IPS-NIHi7 (cell line): ENCODE data around the gene STK24.
A peak's percentile ranks its signal among the peaks of the same experiment; 100 is the strongest.
"Not testable (repeated sequence)": the region's sequence is repeated elsewhere in the genome, so short reads cannot be mapped to it uniquely, and the experiment has no call there.

Source experiments
- DNase-seq: peaks from one replicate; pipeline ENCODE4 v3.0.0; 2012; ENCODE audit warnings: mixed read lengths; ENCODE audit errors: extremely low spot score

The STK24 gene

DNA sequence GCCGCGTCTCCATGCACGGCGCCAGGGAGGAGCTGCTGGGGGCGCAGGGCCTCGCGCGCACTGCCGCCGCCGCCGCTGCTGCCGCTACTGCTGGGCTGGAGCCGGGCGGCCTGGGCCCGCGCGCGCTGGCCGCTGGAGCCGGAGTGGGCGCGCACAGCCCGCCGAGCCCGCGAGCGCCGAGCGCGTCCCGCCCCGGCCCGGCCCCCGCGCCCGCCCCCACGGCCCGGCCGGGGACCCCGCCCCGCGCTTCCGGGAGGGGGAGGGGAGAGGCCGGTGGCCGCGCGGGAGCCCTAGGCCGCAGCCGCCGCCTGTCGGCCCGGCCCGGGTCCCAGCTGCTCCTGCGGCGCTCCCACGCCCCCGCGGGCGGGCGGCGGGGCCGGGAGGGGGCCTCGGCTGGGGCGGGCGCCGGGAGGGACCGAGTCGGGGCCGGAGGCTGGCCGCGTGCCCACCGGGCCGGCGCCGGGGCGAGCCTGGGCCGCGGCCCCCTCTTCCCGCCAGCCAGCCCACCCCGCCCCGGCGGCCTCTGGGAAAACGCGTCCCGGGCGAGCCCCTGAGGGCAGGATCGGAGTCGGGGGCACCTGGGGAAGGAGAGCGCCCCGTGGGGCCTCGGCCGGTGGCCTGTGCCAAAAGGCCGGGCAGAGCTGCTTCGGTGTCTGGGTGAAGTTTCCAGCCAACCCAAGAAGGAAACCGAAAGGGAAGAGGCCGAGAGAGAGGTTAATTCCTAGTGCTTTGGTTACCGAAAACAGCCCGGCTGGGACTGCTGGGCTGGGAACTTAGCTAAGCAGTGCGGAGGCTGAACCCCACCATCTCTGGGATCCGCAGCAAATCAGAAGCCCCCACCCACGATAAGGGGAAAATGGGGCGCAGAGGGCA is at the start of gene STK24:
STK24 (minus strand) TSS at position 145 of the 873 bp plus-strand sequence. CDS start 321 bp downstream, outside the sequence.
- peak; percentile 88 for DNase-seq

DNA sequence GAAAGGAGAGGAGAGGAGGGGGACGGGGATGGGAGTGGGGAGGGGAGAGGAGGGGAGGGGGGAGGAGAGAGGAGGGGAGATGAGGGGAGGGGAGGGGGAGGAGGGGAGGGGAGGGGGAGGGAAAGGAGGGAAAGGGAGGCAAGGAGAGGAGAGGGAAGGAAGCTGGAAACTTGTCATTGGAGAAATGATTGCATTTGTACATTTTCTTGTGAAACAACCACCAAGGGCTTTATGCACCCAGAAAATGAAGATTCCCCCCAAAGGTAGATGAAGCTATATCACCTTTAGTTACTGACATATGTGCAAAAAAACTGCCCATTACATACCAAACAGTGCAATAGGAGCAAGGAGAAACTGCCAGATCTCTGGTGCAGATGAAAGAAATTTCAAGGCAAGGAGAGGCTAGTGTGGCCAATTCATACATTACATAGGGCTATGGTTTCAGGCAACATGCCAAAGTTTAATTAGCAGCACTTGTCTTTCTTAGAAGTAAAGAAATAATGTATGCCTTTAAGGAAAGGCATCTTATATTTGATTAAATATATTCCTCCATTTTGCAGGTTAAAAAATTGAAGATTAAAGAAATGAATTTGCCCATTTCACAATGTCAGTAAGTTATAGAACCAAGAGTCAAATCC is 49.5 kb upstream of the STK24 start:
- DNase-seq = no peak

DNA sequence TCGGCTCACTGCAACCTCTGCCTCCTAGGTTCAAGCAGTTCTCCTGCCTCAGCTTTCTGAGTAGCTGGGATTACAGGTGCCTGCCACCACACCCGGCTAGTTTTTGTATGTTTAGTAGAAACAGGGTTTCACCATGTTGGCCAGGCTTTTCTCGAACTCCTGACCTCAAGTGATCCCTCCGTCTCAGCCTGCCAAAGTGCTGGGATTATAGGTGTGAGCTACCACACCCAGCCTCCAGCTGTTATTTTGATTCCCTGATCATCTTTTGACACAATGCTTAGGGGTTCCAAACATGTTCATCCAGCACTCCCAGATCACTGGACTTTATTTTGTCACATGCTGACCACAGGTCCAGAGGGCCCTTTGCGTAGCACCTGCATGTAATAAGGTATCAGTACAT is 47.7 kb upstream of the STK24 start:
- DNase-seq = not testable (repeated sequence)

DNA sequence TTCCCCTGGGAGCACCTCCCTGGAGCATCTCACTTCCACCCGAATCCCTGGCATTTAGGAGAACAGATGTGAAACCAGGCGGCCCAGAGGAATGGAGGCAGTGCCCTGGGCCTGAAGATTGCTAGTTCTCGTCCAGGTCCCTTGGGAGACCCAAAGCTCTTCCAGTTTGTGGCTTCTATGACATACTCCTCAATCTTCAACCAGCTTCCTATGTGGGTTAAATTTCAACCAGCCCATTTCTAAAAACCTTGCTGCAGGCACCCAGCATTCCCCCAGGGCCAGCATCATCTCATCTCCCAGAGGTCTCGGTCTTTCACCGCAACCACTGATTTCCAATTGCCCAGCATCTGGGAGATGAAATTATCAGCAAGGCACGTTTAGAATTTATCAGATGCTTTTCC is 46.0 kb upstream of the STK24 start:
- DNase-seq = no peak

DNA sequence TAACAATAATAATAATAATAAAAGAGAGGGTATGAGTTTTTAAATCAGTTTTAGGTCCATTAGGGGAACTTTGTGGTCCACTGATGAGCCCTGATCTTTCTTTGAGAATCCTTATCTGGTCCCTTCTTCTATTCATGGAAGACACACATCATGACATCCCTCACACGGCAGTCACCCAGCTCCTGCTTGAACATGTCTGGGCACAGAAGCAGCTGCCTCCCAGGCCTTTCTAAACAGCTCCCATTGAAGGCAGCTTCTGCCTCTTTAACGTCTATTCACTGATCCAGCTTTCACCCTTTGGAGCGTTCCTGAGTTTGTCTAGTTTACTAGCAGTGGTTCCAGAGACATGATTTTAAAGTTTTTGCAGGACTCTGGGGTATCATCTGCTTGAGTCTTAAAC is 42.6 kb upstream of the STK24 start:
- no peak for DNase-seq

DNA sequence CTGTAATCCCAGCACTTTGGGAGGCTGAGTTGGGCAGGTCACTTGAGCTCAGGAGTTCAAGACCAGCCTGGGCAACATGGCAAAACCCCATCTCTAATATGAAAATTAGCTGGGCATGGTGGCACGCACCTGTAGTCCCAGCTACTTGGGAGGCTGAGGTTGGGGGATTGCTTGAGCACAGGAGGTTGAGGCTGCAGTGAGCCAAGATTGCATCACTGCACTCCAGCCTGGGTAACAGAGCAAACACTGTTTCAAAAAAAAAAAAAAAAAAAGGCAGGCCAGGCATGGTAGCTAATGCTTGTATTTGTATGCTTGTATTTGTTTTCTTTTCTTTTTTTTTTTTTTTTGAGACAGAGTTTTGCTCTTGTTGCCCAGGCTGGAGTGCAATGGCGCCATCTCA is 38.7 kb upstream of the STK24 start:
- DNase-seq = not testable (repeated sequence)

DNA sequence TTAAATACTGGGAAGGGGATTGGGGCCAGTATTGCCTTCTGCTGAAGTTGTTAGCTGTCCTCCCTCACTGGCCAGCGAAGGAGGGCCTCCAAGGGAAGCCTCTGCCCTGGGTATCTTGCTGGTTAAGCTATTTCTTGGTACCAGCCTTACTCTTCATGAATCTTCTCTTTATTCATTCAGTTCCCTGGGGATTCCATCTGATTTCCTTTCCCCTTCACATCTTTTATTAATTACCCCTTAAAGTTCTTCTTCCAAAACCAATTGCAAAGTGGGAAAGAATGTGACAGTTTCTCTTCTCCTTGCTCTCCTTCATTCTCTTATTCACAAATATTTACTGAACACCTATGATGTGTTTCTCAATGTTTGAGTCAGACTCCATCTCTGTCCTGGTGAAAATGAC is 36.7 kb upstream of the STK24 start:
- no peak for DNase-seq

DNA sequence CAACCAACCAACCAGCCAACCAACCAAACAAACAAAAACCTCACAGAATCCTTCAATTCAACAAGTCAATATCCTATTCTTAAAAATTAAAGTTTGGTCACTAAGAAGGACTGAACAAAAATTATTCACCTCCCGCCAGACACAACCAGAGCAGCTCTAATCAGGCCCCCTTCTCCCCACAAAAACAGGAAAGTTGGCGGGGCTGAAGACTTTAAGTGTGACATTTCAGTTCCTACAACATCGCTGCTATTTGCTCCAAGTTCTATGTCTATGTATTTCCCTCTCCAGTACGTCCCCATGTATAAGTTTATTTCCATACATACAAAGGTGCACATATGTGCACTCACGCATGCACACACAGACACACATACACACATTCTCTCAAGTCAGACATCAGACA is 32.8 kb upstream of the STK24 start:
- no peak for DNase-seq

DNA sequence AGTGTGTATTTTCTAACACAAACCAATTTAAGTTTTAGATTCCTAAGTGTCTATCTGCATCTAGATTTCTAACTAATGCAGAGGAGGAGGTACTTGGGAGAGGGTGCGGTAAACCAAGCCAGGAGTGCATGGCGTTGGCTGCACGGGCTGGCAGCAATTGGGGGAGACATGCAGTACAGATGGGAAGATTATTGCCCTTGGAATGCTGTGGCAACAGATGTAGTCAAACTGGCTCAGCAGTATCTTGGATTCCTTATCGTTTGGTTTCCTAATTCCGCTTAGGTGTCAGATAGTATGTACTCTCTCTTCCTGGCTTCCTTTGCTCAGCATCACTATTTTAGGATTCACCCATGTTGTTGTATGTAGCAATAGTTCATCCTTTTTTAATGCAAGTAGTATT is 29.4 kb upstream of the STK24 start:
- no peak for DNase-seq

DNA sequence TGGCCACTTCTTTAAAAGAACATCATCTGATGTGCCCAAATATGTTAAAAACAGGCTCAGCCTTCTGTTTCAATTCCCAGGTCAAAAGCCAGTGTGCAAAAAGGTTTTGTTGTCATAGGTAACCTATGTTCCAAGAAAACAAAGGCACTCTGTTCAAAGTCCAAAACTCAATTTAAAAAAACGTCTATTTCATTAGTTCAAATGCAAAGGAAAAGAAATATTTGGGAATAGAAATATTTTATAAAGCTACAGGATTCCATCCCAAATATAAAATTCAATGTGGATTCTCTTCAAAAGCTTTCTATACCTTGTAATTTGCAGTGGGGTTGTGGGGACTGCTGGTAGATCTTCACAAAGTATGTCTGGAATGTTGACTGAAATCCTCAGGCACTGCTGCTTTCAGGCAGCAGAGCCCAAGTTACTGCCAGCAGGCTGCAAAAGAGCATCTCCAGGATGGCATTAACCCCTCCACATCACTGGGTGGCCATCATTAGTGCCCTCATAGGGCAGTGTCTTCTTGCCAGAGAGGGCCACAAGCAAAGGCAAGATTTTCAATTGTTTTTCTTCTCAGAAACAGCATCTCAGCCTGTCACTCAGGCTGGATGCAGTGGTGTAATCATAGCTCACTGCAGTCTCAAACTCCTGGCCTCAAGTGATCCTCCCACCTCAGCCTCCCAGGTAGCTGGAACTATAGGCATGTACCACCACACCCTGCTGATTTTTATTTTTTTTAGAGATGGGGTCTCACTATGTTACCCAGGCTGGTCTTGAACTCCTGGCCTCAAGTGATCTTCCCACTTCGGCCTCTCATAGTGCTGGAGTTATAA is 22.8 kb upstream of the STK24 start:
- DNase-seq = peak; percentile 61

DNA sequence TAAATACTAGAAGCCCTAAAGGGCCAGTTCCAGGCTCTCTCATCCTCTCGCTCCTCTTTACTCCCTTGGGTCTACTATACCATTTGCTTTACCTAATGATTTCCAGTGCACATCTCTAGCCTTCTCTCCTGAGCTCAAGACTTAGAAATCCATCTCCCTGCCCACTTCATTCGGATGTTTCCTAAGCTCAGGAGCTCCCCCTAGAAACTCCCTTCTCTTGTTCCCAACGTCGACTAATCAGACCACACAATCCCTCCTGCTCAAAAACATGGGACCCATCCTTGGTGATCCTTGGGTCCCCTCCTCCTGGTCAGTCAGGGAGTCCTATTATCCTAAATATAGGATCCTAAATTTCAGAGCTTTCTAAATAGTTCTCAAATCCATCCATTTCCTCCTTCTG is 21.1 kb upstream of the STK24 start:
- peak; percentile 71 for DNase-seq

DNA sequence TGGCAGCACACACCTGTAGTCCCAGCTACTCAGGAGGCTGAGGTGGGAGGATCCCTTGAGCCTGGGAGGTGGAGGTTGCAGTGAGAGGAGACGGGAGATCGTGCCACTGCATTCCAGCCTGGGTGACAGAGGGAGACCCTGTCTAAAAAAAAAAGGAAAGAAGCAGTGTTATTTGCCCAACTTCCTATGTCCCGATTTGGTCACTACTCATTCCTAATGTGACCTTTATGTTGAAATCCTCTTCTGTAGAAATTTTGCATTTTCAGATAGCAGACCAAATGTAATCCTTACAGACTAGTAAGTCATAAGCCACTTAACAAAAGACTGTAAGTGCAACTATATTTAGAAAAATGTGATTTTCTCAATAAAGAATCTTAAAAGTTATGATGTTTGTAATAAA is 18.2 kb upstream of the STK24 start:
- DNase-seq = no peak

DNA sequence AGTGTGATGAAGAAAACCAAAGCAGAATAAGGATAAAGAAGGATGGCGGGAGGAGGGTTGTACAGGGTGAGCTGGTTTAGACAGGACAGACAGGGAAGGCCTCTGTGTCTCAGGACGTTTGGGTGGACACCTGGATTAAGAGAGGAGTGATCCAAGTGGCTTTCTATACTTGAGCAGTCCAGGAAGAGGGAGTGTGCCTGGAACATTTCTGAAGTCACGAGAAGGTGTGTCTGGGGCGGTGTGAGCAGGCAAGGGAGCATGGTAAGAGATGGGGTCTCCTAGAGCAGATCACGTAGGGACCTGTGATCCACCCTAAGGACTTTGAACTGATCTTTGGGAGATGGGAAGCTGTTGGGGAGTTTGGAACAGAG is 15.4 kb upstream of the STK24 start:
- no peak for DNase-seq

DNA sequence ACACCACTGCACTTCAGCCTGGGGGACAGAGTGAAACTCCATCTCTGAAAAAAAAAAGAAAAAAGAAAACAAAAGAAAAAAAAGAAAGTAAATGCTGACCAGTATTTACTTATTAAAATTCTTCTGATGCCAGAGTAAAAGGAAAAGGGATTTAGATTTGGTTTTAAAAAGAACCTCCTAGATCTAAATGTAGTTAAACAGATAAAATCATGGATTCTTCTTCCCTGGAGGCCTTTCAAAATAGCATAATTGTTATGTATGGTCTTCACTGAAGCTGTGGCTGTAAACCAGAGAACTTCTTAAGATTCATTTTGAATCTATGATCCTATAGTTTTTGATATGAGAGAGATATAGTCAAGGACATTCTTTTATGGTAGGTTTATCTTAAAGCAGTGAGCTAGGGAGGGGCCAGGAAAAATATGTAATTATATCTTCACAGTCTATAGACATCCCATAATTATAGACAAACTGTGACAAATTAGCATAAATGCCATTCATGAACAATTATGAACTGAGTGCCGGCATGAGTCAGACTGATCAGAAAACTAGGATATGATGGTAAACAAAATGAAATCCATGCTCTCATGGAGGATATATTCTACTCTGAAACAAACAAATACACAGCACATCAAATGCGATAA is 14.9 kb upstream of the STK24 start:
- no peak for DNase-seq

DNA sequence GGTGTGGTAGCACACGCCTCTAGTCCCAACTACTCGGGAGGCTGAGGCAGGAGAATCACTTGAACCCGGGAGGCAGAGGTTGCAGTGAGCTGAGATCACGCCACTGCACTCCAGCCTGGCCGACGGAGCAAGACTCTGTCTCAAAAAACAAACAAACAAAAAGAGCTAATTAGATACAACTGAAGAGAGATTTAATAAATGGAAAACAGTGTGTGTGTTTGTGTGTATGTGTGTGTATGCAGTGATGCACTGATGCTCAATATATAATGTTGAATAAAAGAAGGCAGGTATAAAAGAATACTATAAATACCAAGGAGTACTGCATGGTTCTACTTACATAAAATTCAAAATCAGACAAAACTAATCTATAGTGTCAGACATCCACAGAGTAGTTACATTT is 13.6 kb upstream of the STK24 start:
- DNase-seq = not testable (repeated sequence)

DNA sequence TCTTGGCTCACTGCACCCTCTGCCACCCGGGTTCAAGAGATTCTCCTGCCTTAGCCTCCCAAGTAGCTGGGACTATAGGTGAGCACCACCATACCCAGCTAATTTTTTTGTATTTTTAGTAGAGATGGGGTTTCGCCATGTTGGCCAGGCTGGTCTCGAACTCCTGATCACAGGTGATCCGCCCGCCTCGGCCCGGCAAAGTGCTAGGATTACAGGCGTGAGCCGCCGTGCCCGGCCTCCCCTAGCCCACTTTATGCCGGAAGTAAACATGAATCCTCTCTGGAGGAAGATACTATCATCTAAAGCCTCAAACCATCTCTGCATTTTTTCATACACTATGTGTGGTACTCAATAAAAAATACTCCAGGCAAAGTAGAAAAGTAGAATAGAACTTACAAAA is 12.6 kb upstream of the STK24 start:
- DNase-seq = not testable (repeated sequence)

DNA sequence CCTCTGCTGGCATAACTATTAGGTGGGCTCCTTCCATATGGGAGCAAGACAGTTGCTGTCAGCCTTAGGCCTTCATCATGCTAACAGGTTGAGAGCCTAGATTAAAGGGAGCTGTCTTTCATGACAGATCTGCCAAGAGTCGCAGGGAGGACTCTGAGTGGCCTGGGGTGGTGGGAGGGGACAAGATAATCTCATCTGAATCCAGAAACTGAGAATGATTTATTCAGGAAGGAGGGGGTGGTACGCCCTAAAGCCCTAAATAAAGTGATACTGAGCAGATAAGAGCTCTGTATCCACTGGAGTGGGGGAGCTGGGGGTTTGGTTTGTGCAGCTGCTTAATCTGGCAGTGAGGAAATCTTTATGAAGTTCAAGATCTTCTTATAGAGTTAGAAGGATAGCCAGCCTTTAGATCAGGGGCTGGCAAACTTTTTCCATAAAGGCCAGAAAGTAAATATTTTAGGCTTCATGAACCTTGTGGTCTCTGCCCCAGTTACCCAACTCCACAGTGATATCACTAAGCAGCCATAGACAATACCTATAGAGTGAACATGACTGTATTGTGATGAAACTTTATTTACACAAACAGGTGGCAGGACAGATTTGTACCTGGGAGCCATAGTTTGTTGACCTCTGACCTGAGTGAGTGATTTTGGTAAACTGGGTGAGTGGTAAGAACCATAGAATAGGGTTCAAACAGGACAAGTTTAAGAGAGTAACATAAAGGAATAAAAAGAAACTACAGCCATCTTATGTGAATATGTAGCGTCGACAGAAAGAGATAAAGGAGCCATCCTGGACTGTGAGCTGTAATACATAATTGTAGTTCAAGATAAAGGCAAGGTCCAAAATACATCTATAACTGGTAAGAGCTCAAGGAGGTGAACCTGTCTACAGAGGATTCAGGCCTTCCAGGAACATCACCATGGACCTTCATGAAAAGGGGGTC is 9.8 kb upstream of the STK24 start:
- DNase-seq = no peak

DNA sequence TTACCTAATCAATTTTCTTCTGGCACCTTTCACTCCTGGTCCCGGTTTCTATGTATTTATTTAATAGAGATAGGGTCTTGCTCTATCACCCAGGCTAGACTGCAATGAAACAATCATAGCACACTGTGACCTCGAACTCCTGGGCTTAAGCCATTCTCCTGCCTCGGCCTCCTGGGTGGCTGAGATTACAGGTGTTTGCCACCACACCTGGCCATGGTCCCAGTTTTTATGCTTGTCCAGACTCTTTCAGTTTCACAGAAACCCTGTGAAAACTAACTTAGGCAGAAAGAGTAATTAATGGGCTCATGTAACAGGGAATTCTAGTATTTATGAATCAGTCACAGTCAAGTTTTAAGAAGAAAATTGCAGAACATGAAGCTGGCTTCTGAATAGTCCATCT is 9.0 kb upstream of the STK24 start:
- no peak for DNase-seq

DNA sequence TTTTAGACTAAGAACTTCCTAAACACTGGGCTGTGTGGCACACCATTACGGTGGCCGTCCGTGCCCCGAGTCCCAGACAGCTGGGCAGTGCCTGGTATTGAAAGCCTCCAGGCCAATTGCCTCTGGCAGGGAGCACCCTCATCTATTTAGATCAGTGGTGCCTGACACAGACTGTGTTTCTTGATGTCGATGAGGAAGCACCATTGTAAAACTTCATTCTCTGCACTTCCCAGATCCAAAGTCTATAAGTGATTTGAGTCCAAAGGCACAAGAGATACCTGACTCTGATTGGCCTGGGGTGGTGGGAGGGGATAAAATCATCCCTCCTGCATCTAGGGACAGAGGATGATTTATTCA is 8.5 kb upstream of the STK24 start:
- DNase-seq = no peak

DNA sequence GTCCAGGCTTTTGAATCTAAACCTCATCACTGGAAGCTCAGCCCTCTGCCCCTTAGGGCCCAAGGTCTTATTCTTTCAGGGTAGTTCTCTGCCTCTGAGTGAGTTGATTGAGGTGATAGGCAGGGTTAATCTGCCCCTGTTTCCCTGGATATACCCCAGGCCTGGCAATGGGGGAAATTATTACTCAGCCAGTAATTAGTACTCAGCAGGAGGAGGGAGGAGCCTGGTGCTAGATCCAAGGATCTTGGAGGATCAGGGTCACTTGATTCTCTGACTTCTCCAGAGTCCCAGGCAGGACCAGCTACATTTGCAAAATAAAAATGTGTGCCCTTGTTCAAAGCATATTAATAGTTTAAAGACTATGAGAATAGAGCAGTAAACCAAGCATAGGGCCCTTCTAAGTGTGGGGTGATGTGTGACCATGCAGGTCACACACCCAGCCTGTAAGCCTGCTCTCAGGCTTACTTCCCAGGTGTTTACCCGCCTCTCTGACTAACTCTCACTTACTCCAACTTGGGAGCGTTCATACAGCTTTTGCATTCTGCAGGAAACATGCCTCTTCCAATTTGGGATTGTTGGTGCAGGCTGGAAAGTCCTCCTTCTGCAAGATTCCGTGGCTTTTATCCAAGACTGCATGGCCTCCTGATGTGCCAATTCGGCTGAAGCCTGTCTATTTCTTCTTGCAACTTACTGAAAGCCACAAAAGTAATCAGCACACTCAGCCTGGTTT is 7.9 kb upstream of the STK24 start:
- DNase-seq = no peak
